HG03108 (cell line): ENCODE measurements around the gene ANKMY1.

ENCODE experiments used
- ATAC-seq: cut with Tn5 transposase; IDR thresholded peaks from one replicate; pipeline ENCODE4 v1.9.1; 2021; ENCODE audit warnings: moderate library complexity; ENCODE audit not compliant: unreplicated experiment

The ANKMY1 gene

GRCh38 chr2:240594511-240595380, 37.0 kb upstream of the ANKMY1 start:
- ATAC-seq = no peak

DNA sequence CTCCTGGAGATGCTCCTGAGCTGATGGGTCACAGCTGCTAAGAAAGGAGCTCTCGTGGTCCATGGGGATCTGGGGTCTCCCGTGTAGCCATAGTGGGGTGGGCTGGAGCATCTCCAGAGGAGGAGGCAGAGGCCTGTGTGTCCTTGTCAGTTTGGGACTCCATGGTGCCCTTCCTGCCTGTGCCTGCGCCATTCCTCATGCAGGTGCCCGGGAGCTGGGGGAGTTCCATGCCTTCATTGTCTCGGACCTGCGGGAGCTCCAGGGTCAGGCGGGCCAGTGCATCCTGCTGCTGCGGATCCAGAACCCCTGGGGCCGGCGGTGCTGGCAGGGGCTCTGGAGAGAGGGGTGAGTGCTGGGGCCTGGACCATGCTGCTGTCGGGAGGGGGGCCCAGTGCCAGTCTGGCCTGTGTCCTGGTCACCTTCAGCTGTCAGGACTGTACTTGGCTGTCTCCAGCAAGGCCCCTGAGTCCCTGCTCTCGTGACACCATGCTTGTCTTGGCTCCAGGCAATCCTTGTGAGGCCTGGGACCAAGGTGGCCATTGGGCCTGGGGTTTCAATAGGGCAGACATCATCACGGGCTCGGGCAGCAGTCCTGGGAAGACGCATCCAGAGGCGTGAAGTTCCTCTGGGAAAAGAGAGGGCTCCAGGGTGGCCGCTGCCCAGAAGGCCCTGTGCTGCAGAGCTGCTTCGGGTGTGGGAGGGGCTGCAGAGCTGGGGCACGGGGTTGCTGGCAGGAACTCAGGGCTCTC, 36.1 kb upstream of the ANKMY1 start:
- ATAC-seq = no peak

GRCh38 chr2:240593026-240593702, 35.4 kb upstream of the ANKMY1 start:
- no peak for ATAC-seq

- ATAC-seq = no peak
Measured at GRCh38 chr2:240591784-240592183, 34.0 kb upstream of the ANKMY1 start.

- no peak for ATAC-seq
Measured at GRCh38 chr2:240591226-240591625, 33.4 kb upstream of the ANKMY1 start.

GRCh38 chr2:240590681-240591111, 32.9 kb upstream of the ANKMY1 start:
- no peak for ATAC-seq

- no peak for ATAC-seq
Measured at GRCh38 chr2:240589850-240590525, 32.2 kb upstream of the ANKMY1 start.

GRCh38 chr2:240589375-240589774, 31.6 kb upstream of the ANKMY1 start:
- ATAC-seq = no peak

DNA sequence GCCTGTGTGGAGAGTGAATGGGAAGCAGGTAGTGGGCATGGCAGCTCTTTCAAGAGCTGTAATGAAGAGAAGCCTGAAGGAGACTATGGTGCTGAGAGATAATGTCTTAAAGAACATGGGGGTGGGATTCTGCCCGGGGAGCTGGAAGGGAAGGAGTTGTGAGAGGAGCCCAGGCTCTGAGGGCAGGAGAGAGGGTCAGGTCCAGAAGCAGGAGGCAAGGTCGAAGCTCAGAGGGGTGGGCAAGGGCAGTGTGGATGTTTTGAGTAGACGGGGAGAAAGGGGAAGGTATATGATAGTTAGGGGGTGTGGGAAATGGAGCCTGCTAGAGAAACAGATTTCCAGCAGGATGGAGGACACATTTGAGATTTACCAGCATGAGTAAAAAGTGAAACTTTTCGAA, 30.9 kb upstream of the ANKMY1 start:
- no peak for ATAC-seq

- ATAC-seq = no peak
Measured at GRCh38 chr2:240588006-240588655, 30.3 kb upstream of the ANKMY1 start.

- no peak for ATAC-seq
Measured at GRCh38 chr2:240586919-240587800, 29.4 kb upstream of the ANKMY1 start.

DNA sequence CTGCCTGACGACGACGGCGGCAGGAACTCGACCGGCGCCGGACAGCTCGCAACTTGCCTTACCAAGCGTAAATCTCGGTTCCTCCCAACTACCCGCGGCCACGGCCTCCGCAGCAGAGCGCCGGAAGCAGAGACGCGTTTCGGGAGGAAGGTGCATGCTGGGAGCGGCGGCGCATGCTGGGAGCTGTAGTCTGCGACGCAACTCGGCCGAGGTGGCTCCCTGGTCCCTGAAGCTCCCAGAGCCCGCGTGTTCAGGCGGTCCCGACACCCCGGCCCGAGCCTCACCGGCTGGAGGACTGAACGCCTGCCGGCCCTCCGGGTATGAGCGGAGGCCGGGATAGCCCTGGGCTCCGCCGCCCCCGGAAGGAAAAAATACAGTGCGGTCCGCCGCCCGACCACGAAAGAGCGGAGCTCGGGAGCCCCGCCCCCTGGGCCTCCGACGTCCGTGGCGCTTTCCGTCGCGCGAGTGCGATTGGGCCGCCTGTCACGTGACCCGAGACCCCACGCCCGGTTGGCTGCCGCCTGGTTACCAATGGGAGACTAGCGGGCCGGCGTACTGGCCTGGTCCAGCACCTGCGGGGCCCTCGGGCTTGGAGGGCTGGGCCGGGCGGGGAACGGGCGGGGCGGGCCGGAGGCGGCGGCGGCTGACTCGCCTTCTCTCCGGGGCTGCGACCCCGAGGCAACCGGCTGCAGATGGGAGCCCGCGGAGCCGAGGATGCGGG, 28.6 kb upstream of the ANKMY1 start, which contains the start of gene CAPN10:
Gene CAPN10 (plus strand): TSS at position 537 of the 721 bp plus-strand sequence. CDS start 178 bp downstream, at position 715.
- peak; percentile 53 for ATAC-seq

- ATAC-seq = no peak
Measured at GRCh38 chr2:240585681-240586197, 28.0 kb upstream of the ANKMY1 start.

- ATAC-seq = peak; percentile 17
Measured at GRCh38 chr2:240585101-240585500, 27.3 kb upstream of the ANKMY1 start.

- ATAC-seq = peak; percentile 61
Measured at GRCh38 chr2:240584486-240585031, 26.8 kb upstream of the ANKMY1 start.

DNA sequence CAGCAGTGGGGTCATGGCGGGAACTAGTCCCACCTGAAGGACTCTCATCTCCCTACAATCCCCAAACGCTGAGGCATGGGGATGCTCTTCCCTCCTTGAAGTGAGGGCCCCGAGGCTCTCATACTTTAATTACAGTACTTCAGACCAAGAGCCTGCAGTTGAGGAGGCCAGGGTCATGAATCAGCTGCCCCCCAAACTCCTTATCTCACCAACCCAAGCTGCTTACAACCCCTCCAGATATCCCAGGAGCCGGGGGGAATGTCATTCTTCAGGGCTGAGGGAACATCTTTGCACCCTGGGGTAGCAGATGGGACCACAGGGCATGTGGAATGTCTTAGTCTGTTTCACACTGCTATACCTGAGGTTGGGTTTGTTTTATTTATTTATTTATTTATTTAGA, 26.0 kb upstream of the ANKMY1 start:
- no peak for ATAC-seq

DNA sequence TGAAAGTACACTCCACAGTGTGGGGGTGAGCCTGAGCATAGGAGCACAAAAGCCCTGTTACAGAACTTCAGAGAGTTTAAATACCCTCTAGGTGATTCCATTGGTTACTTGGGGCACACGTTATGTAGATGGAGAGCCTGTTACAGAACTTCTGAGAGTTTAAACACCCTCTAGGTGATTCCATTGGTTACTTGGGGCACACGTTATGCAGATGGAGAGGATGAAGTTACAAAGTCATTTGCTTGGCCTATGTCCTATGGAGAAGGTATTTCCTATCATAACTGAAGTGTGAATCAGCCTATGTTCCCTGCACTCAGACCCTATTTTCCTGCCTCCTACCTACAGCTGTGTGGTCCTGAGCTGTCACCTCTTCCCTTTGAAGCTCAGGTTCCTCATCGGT, 25.0 kb upstream of the ANKMY1 start:
- ATAC-seq = no peak

DNA sequence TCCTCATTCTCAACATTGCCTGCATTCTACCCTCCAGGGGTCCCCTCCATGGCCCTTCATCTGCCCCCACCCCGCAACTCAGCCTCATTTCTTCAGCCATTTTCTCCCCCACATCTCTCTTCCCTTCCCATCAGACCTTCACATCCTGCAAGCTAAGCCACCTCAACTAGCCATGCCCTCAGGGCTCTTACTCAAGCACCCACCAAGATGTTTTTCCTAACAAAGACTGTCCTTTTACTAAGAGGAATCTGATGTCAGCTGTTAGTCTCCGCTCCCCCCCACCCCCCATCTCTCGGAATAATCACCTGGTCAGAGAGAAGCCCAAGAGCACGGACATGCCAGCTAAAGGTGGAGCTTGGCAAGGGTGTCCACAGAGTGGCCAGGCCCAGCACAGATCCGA, 24.0 kb upstream of the ANKMY1 start:
- no peak for ATAC-seq
